ENCODE results near the gene ZNF385A.

GRCh38 chr12:54328595-54329337 is 55.8 kb downstream of the ZNF385A start:
- TF ChIP-seq CTCF (IDR thresholded peaks at IDR 0.05; ENCODE audit: low read depth, low read length, missing input control), result no peak
- TF ChIP-seq REST (IDR thresholded peaks at IDR 0.05), result no peak
- TF ChIP-seq ATF3 (IDR thresholded peaks at IDR 0.05), result no peak
